NCI-H2227 treated with DMSO at 0.1 percent for 48 hours (cell line): ENCODE results near the gene ADGRF4.

Source experiments
- DNase-seq: peaks from one replicate; lab custom pipeline; 2025; lab: John Stamatoyannopoulos, UW

Gene ADGRF4

DNA sequence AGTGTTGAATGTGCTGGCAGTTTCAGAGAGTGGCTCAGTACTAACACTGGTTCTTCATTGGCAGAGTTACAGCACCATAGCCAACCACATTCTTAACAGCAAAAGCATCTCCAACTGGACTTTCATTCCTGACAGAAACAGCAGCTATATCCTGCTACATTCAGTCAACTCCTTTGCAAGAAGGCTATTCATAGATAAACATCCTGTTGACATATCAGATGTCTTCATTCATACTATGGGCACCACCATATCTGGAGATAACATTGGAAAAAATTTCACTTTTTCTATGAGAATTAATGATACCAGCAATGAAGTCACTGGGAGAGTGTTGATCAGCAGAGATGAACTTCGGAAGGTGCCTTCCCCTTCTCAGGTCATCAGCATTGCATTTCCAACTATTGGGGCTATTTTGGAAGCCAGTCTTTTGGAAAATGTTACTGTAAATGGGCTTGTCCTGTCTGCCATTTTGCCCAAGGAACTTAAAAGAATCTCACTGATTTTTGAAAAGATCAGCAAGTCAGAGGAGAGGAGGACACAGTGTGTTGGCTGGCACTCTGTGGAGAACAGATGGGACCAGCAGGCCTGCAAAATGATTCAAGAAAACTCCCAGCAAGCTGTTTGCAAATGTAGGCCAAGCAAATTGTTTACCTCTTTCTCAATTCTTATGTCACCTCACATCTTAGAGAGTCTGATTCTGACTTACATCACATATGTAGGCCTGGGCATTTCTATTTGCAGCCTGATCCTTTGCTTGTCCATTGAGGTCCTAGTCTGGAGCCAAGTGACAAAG lies 17.0 kb upstream of the ADGRF4 start:
- DNase-seq, result no peak

DNA sequence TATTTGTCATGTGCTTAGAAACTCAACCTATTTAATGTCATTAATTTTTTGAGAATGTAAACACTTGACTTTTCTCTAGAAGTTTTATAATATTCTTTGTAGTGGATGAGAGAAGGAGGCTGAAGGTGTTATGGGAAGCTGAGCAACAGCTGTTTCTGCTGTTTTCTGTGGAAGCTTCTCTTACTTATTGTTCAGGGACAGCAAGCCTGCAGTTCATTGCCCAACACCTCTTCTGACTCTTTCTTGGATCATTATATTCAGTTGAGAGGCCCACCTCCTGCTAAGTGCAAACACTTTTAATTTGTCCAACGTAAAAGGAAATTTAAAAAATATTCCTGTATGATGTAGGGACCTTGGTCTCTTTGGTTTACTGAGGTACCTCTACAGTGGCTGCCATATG lies 12.0 kb upstream of the ADGRF4 start:
- DNase-seq, result no peak

DNA sequence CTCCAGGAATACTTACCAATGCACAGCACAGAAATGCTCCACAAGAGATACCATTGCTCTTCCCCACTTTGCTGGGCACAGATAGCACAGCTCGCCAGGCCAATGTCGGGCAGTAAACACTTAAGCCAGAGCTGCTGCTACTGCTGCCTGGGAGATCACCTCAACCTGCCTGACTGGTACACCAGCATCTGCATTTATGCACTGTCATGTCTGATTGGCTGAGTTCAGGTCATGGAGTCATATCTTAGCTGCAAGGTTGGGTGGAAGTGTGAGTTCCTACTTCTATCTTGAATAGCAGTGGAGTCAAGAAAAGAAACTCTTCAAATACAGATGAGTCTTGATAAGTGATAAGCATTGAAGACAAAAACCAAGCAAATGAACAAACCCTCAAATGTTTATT lies 10.9 kb upstream of the ADGRF4 start:
- no peak for DNase-seq

DNA sequence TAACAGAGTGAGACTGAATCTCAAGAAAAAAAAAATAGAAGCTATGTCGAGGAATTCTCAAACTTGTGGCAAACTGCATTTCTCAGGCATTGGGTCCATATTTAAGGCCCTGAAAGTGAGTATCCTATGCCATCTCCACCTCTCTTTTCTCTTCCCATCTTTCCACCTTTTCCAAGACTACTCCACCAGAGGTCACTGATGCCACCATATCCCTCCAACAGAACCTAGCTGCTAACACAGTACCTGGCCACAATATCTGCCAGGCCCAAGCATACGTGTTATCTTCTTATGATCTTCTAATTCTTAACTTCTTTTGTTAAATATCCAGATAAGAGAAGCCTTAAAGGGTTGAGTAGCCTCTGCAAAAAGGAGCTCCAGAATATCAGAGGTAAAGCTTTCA lies 8.2 kb upstream of the ADGRF4 start:
- no peak for DNase-seq

DNA sequence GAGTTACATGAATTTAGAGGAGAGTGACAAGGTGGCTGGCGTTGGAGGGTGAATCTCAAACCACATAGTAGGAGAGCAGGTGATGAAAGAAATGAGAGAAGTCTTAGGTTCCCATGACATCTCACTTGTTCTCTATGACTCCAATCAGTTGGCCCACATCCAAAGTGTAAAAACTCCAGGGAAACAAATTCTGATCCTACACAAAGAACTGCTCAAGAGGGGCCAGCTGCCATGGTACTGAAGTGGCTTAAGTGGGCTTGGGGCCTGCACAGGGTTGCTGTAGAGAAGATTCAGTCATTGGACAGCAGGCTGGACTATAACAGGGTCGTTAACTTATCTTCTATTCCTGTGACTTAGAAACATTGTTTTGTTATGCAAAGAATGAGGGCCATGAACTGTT lies 7.6 kb upstream of the ADGRF4 start:
- DNase-seq, result no peak

DNA sequence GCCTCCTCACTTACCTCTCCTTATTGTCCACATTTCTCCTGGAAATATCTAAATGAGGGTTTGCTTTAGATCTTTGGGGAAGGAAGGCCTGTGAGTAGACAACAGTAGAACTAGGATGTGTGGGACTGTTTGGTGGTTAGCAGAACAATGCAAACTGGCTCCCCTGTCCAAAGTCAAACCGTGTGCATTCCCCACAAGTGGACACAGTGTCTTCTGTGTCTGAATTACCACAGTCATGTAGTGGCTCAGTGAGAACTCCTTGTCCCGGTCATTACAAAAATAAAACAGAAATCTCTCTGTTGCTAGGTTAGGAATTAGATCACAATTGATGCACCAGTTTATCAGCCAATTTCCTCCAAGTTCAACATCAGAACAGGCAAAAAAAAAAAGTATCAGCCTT lies 455 bp upstream of the ADGRF4 start:
- DNase-seq, result no peak

DNA sequence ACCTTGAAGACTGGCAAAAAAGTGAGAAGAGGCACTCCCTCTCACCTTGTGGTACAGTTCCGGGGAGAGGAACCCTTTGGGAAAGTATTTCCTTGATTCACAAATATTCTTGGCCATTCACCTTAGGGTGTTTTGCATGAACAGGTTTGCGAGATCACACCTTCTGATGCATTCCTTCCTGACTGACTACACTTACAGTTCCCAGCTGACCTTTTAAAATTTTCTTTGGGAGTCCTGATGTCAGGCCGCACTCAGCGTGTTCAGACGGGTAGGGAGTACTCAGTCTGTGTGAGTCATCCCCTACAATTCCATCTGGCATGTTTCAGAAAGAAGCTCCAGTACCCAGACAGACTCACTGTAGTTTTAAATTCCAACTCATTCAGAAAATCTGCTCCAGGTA lies 1.7 kb downstream of the ADGRF4 start:
- no peak for DNase-seq

DNA sequence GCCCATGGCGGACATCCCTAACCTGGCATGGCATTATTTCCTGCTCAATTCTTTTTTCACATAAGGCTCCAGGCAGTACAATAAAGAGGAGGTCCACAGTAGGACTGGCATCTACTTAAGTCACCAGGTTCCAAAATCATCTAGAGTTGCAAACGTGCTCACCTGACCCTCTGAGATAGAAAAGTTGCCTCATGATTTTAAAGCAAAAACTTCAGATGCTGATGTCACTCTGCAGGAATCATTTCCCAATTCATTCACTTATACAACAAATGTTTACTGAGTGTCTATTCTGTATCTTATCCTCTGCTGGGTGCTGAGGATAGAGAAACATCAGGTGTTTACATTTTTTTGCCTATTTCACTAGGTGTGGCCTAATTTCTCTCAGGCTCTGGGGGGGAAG lies 2.2 kb downstream of the ADGRF4 start:
- no peak for DNase-seq

DNA sequence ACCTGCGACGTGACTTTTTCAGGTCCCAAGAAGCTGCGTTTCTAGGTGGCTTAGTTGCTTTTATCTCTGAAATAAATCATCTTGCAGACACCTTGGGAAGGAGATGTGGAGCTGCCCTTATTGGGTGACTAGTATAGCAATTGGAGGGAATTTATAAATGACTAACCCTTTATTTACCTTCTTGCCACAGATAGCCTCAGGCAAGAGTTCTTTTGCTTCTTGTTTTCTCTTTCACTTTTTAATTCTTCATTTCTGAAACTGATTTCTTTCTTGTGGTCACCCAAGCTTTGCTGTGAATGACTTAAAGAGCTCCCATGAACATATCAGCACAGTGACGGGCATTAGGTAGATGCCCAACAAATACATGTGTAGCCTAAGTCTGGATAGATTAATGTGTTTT lies 3.0 kb downstream of the ADGRF4 start:
- DNase-seq, result no peak

DNA sequence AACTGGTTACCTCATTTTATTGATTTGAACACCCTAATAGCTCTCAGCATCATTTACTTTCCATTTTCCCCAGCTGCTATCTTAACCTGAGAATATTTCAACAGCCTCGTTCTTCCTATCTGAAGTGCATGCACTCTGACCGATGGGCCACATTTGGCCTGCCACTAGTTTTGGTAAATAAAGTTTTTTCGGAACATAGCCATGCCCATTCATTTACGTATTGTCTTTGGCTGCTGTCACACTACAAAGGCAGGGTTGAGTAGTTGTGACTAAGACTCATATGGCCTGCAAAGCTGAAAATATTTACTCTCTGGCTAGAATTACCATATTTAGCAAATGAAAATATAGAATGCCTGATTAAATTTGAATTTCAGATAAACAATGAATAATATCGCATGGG lies 10.8 kb downstream of the ADGRF4 start:
- DNase-seq, result no peak

DNA sequence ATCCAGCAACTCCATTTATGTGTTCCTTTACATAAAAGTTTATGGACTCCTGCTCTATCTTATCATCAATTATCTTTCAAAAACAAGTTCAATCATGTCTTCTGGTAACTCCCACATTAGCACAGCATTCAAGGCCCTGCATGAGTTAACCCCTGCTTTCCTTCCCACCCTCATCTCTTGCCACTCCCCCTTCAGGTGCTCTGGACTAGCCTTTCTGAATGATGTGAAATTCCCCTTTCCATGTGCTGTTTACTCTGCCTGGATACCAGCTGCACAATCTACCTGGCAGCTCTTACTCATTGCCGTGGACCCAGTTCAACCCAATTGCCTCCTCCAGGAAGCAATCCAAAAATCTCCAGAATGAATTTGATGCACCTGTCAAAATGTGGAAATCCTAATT lies 11.9 kb downstream of the ADGRF4 start:
- DNase-seq, result no peak

DNA sequence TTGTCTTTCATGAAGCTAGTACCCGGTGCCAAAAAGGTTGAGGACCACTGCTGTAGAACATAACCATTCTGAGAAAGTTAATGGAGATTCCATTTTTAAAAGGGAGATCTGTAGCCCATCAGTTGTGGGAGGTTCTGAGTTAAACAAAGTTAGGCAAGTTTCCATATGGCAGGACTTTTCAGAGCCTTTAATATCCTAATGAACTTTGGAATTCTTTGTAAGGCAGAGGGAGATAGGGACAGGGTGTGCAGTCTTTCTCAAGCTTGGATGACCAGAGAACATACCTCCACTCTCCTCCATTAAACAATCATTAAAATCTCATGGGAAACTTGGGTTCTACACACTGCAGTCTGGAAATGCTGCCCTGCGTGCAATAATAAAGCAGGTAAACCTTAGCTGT lies 14.8 kb downstream of the ADGRF4 start:
- no peak for DNase-seq

DNA sequence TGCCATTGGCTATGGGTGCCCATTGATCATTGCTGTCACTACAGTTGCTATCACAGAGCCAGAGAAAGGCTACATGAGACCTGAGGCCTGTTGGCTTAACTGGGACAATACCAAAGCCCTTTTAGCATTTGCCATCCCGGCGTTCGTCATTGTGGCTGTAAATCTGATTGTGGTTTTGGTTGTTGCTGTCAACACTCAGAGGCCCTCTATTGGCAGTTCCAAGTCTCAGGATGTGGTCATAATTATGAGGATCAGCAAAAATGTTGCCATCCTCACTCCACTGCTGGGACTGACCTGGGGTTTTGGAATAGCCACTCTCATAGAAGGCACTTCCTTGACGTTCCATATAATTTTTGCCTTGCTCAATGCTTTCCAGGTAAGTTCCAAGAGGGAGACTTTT lies 16.4 kb downstream of the ADGRF4 start:
- no peak for DNase-seq

DNA sequence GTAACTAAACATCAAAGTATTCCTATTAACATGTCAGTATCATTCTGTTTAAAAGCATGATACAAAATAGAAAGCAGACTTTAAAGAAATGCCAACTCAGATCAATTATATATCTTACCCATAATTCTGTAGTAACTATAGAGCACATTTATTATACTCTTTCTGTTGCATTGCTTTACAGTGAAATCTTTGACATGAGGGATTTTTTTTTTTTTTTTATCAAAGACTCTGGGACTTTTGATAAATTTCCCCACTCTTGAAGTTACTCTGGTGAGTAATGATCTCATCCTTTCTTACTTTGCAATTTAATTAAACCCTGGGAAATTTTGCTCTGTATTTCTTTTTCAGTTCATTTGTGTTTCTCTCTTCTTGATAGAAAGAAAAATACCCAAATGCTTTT lies 17.4 kb downstream of the ADGRF4 start:
- DNase-seq, result no peak

DNA sequence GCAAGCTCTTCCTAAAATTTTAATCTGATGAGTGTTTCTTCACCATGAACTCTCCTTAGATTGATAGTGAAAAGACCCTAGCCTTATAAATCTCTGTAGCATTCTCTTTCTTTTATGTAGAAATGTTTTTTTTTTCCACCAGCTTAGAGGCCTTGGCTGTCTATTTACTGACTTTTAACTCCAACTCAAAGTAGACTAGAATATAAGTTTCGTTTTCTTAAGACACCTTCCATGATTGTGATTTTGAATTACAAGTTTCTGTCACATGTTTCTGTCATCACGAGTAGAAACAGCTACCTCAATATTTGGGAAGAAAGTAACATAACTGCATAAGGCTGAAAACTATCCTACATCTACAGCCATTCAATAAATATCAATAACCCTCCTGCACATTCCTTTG lies 17.8 kb downstream of the ADGRF4 start:
- no peak for DNase-seq

DNA sequence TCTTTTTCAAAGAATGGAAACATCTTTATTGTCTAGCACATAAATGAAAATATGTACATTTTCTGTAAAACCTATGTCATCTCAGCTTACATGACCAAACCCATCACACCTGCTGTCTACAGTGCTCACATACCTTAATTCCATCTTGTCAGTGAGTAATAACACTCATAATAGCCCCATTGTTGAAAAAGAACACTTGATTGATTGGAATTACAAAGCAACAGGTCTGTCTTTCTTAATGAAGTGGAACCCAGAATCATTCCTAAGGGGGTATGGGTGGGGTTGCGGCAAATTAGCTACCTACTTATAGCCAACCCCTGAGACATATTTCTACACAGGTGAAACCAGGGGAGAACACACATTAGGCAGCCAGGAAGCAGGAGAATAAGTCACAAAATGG lies 20.2 kb downstream of the ADGRF4 start:
- DNase-seq, result no peak

DNA sequence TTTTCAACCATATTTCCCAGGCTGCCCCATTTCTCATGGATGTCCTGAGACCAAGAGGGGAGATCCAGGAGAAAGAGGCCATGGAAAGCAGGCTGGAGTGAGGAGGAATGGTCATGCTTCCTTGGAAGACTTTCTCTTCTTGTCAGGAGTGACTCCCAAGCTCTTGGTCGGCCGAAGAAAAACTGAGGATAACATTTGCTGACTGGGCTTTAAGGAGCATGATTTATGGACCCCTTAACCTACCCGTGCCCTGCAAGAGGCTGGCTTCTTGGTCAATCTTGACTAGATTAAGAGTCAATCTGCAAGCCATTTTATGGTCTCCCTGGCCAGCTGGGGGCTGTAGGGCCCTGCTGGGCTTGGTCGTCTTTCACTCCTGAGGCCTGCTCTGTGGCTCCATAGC lies 22.8 kb downstream of the ADGRF4 start:
- DNase-seq, result no peak

DNA sequence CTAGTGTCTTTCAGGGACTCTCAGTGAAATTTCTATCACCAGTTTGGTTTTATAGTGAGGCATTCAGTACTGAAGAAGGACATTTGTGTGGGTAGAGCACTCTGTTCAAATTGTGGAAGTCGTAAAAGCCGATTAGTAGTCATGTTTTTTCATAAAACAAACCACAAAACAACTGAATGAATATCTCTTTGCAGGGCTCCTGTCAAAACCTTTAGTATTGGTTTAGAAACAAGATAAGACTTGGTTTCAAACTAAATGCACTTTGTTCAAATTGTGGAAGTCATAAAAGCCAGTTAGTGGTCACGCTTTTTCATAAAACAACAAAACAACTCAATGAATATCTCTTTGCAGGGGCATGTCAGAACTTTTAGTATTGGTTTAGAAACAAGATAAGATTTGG lies 23.8 kb downstream of the ADGRF4 start:
- DNase-seq, result no peak

DNA sequence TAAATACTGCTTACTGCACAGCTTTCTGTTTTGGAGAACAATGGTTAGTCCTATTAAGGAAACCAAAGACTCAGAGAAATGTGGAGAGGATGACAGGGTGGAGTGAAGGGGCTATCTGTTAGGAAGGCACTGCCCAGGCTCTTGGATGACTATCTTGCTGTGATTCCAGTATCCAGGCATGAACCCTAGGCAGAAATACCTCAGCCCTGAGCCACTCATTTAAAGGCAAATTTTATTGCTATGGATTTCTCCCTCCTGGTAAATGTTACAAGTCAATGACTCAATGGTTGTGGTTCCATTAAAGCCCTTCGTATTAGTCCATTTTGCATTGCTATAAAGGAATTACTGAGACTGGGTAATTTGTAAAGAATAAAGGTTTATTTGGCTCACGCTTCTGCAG lies 25.9 kb downstream of the ADGRF4 start:
- DNase-seq, result no peak

DNA sequence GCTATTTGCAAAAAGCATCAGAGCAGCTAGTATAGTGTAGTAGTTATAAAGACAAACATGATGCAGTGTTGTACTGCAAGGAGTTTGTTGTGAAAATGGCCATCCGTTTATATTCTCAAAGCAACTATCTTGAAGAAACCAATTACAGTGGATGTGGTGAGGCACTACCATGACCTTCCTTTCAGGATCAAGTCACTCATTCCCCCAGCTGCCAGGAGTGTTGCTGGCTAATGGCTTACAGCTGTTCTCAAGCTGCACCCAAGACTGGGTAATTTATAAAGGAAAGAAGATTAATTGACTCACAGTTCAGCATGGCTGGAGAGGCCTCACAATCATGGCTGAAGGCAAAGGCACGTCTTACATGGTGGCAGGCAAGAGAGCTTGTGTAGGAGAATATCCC lies 29.0 kb downstream of the ADGRF4 start:
- DNase-seq, result no peak

DNA sequence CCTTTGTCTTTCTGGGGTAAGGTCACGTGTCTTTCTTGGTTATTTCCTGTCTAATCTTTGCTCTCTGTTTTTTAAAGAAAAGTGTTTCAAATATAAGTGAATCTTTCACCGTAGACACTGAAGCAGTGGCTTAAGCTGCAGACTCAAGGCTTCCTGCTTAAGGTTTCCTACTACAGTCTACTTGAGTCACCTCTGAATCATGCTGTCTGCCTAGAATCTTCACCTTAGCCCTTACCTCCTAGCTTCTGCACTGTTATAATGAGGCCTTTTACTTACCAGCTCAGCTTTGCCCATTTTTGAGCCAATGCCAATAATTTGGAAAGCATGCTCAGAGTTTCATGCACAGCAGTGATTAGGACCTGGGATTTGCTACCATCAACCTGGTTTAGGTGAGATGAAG lies 30.6 kb downstream of the ADGRF4 start:
- DNase-seq, result no peak

DNA sequence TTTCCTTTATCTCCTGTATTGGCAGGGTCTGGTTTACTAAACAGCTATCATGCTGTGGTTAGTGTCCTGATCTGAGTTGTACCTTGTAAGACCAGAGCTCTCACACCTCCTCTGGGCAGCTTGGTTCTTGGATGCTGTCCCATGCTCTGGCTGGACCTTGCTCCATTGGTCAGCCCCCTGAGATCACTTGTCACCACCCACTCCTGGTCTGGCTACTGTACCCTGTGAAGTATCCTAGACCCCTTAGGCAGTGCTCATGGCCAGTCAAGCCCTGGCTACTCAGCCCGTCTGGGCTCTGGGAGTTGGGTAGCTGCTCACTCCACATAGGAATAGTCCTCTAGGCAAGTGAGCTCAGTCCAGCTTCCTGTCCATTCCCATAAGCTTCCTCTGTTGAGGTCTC lies 31.1 kb downstream of the ADGRF4 start:
- DNase-seq, result no peak

DNA sequence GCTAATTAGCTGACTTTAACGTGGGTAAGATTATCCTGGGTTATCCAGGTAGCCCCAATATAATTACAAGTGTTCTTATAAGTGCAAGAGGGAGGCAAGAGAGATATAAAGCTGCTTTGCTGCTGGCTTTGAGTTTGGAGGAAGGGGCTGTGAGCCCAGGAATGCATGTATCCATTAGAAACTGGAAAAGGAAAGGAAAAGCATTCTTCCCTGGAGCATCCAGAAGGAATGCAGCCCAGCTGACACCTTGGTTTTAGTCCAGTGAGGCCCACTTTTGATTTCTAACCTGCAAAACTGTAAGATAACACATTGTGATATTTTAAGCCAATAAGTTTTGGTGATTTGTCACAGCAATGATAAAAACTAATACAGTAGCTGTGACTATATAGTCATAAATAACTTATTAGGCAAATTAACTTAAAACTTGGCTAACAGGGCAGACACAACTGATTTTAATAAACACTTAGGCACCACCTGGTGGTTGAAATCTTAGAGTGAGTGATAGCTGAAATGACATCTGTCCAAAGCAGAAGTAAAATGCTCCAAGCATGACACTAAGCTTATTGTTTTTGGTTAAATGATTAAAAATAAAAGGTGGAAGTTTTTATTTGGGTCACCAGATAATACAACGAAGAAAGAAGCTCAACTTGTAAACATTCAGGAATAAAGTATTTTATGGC lies 35.6 kb downstream of the ADGRF4 start:
- no peak for DNase-seq
